DMS53 treated with DMSO at 0.1 percent for 48 hours (cell line): Measurements from ENCODE around the gene GGT7.
"Not testable (repeated sequence)": the region's sequence is repeated elsewhere in the genome, so short reads cannot be mapped to it uniquely, and the experiment has no call there.

Experiments
- DNase-seq: peaks from one replicate; lab custom pipeline; 2025; ENCODE audit not compliant: unreplicated experiment; lab: John Stamatoyannopoulos, UW

Gene GGT7

GRCh38 chr20:34872622-34873224 lies at the start of gene GGT7:
GGT7 (minus strand) TSS chr20:34872856; CDS start chr20:34872815, 41 bp downstream.
- DNase-seq, result peak; percentile 65

- DNase-seq, result no peak
Measured at GRCh38 chr20:34921436-34921835, 48.8 kb upstream of the GGT7 start.

- DNase-seq, result no peak
Measured at GRCh38 chr20:34920055-34920454, 47.4 kb upstream of the GGT7 start.

- DNase-seq, result no peak
Measured at GRCh38 chr20:34916774-34917354, 44.2 kb upstream of the GGT7 start.

GRCh38 chr20:34915749-34916455 lies 43.2 kb upstream of the GGT7 start:
- DNase-seq, result no peak

- DNase-seq, result no peak
Measured at GRCh38 chr20:34915131-34915530, 42.5 kb upstream of the GGT7 start.

GRCh38 chr20:34907616-34908469 lies 35.2 kb upstream of the GGT7 start:
- peak; percentile 76 for DNase-seq

GRCh38 chr20:34904202-34904621 lies 31.6 kb upstream of the GGT7 start:
- DNase-seq, result no peak

GRCh38 chr20:34898731-34899130 lies 26.1 kb upstream of the GGT7 start:
- not testable (repeated sequence) for DNase-seq

GRCh38 chr20:34898129-34898528 lies 25.5 kb upstream of the GGT7 start:
- DNase-seq, result not testable (repeated sequence)

- DNase-seq, result no peak
Measured at GRCh38 chr20:34896086-34896621, 23.5 kb upstream of the GGT7 start.

- no peak for DNase-seq
Measured at GRCh38 chr20:34895465-34895864, 22.8 kb upstream of the GGT7 start.

GRCh38 chr20:34894723-34895122 lies 22.1 kb upstream of the GGT7 start:
- no peak for DNase-seq

GRCh38 chr20:34892671-34893070 lies 20.0 kb upstream of the GGT7 start:
- no peak for DNase-seq

- no peak for DNase-seq
Measured at GRCh38 chr20:34891166-34892062, 18.8 kb upstream of the GGT7 start.

GRCh38 chr20:34888468-34888867 lies 15.8 kb upstream of the GGT7 start:
- no peak for DNase-seq

GRCh38 chr20:34887023-34887422 lies 14.4 kb upstream of the GGT7 start:
- no peak for DNase-seq

- DNase-seq, result peak; percentile 2
Measured at GRCh38 chr20:34886122-34886521, 13.5 kb upstream of the GGT7 start.

GRCh38 chr20:34884260-34884659 lies 11.6 kb upstream of the GGT7 start:
- DNase-seq, result no peak

- no peak for DNase-seq
Measured at GRCh38 chr20:34883809-34884208, 11.2 kb upstream of the GGT7 start.
